Measurements from ENCODE around the gene HOPX. TPM values are rescaled to one million over a fixed set of nuclear protein-coding genes. Genes with fewer than 3 reads are reported as not detected.
A peak's percentile ranks its signal among the peaks of the same experiment; 100 is the strongest.

Gene HOPX
- total RNA-seq, 1 donor from 2014 or later, result 1.5 TPM

GRCh38 chr4:56658528-56658927 is 22.6 kb downstream of the HOPX start:
- DNase-seq (ENCODE audit: low spot score) (no peak), ATAC-seq (no peak)
- intact Hi-C loops (cut with DNase I), result no loop called here

- no peak for ATAC-seq
- intact Hi-C loops (cut with DNase I), result no loop called here
- DNase-seq (ENCODE audit: low spot score), result no peak
Measured at GRCh38 chr4:56657818-56658217, 23.3 kb downstream of the HOPX start.

GRCh38 chr4:56657128-56657527 is 24.0 kb downstream of the HOPX start:
- DNase-seq (ENCODE audit: low spot score) (no peak), ATAC-seq (no peak)
- intact Hi-C loops (cut with DNase I), result no loop called here

GRCh38 chr4:56656346-56656643 is 24.8 kb downstream of the HOPX start:
- DNase-seq (ENCODE audit: low spot score) (no peak), ATAC-seq (no peak)
- intact Hi-C loops (cut with DNase I), result no loop called here

GRCh38 chr4:56655627-56656345 is 25.3 kb downstream of the HOPX start:
- no peak for ATAC-seq
- intact Hi-C loops (cut with DNase I), result no loop called here

GRCh38 chr4:56655209-56655626 is 25.9 kb downstream of the HOPX start:
- intact Hi-C loops (cut with DNase I), result no loop called here
- ATAC-seq (peak; percentile 38), DNase-seq (ENCODE audit: low spot score) (no peak)

More at GRCh38 chr4:56655627-56656345, 25.3 kb downstream of the HOPX start:
- no peak for DNase-seq (ENCODE audit: low spot score)

- intact Hi-C loops (cut with DNase I), result no loop called here
- DNase-seq (ENCODE audit: low spot score), result no peak
Measured at GRCh38 chr4:56654238-56654632, 26.9 kb downstream of the HOPX start.

GRCh38 chr4:56653461-56654237 is 27.4 kb downstream of the HOPX start:
- intact Hi-C loops (cut with DNase I), result no loop called here
- DNase-seq (ENCODE audit: low spot score), result no peak
- no peak for ATAC-seq

More at GRCh38 chr4:56654238-56654632, 26.9 kb downstream of the HOPX start:
- no peak for ATAC-seq

GRCh38 chr4:56652196-56652595 is 28.9 kb downstream of the HOPX start:
- intact Hi-C loops (cut with DNase I), result no loop called here
- no peak for ATAC-seq
- DNase-seq (ENCODE audit: low spot score), result no peak

GRCh38 chr4:56651056-56651350 is 30.1 kb downstream of the HOPX start:
- DNase-seq (ENCODE audit: low spot score) (no peak), ATAC-seq (no peak)
- intact Hi-C loops (cut with DNase I), result no loop called here

GRCh38 chr4:56650262-56651055 is 30.6 kb downstream of the HOPX start:
- ATAC-seq (no peak), DNase-seq (ENCODE audit: low spot score) (no peak)
- intact Hi-C loops (cut with DNase I), result no loop called here

- DNase-seq (ENCODE audit: low spot score) (no peak), ATAC-seq (no peak)
- intact Hi-C loops (cut with DNase I), result no loop called here
Measured at GRCh38 chr4:56649445-56650261, 31.4 kb downstream of the HOPX start.

- ATAC-seq, result no peak
- DNase-seq (ENCODE audit: low spot score), result no peak
- intact Hi-C loops (cut with DNase I), result no loop called here
Measured at GRCh38 chr4:56648824-56649151, 32.3 kb downstream of the HOPX start.

- ATAC-seq (no peak), DNase-seq (ENCODE audit: low spot score) (no peak)
- intact Hi-C loops (cut with DNase I), result no loop called here
Measured at GRCh38 chr4:56648021-56648823, 32.9 kb downstream of the HOPX start.

GRCh38 chr4:56646341-56646740 is 34.8 kb downstream of the HOPX start:
- ATAC-seq (no peak), DNase-seq (ENCODE audit: low spot score) (no peak)
- intact Hi-C loops (cut with DNase I), result no loop called here

- ATAC-seq (no peak), DNase-seq (ENCODE audit: low spot score) (no peak)
- intact Hi-C loops (cut with DNase I), result no loop called here
Measured at GRCh38 chr4:56643596-56643995, 37.5 kb downstream of the HOPX start.

- intact Hi-C loops (cut with DNase I), result no loop called here
- ATAC-seq (no peak), DNase-seq (ENCODE audit: low spot score) (no peak)
Measured at GRCh38 chr4:56641494-56642051, 39.5 kb downstream of the HOPX start.

All from sciatic nerve (tissue), 2 donors.